NCI-H510A treated with DMSO at 0.1 percent for 48 hours (cell line): ENCODE measurements around the gene KLHL29.

Experiments used
- DNase-seq: peaks from one replicate; lab custom pipeline; 2025; lab: John Stamatoyannopoulos, UW

The KLHL29 gene

GRCh38 chr2:23513245-23513871 lies 128.4 kb downstream of the KLHL29 start:
- peak; percentile 10 for DNase-seq

GRCh38 chr2:23513872-23514793 lies 129.2 kb downstream of the KLHL29 start:
- no peak for DNase-seq

- no peak for DNase-seq
Measured at GRCh38 chr2:23516520-23517256, 131.7 kb downstream of the KLHL29 start.

- no peak for DNase-seq
Measured at GRCh38 chr2:23518481-23519333, 133.7 kb downstream of the KLHL29 start.

- no peak for DNase-seq
Measured at GRCh38 chr2:23519334-23519651, 134.3 kb downstream of the KLHL29 start.

- no peak for DNase-seq
Measured at GRCh38 chr2:23520256-23520655, 135.3 kb downstream of the KLHL29 start.

GRCh38 chr2:23521060-23521459 lies 136.1 kb downstream of the KLHL29 start:
- no peak for DNase-seq

- DNase-seq, result no peak
Measured at GRCh38 chr2:23522726-23523372, 137.9 kb downstream of the KLHL29 start.

GRCh38 chr2:23523373-23524260 lies 138.6 kb downstream of the KLHL29 start:
- DNase-seq, result peak; percentile 33

GRCh38 chr2:23524261-23524706 lies 139.3 kb downstream of the KLHL29 start:
- DNase-seq, result peak; percentile 50

GRCh38 chr2:23525137-23525765 lies 140.3 kb downstream of the KLHL29 start:
- DNase-seq, result no peak

- no peak for DNase-seq
Measured at GRCh38 chr2:23526114-23526513, 141.1 kb downstream of the KLHL29 start.

- no peak for DNase-seq
Measured at GRCh38 chr2:23526835-23527790, 142.1 kb downstream of the KLHL29 start.

- no peak for DNase-seq
Measured at GRCh38 chr2:23528171-23528570, 143.2 kb downstream of the KLHL29 start.

- no peak for DNase-seq
Measured at GRCh38 chr2:23528690-23529089, 143.7 kb downstream of the KLHL29 start.

GRCh38 chr2:23529659-23530058 lies 144.7 kb downstream of the KLHL29 start:
- DNase-seq, result no peak

- peak; percentile 31 for DNase-seq
Measured at GRCh38 chr2:23530206-23530908, 145.4 kb downstream of the KLHL29 start.

GRCh38 chr2:23530909-23531276 lies 145.9 kb downstream of the KLHL29 start:
- no peak for DNase-seq
